ENCODE results near the gene SEPHS2.

DNA sequence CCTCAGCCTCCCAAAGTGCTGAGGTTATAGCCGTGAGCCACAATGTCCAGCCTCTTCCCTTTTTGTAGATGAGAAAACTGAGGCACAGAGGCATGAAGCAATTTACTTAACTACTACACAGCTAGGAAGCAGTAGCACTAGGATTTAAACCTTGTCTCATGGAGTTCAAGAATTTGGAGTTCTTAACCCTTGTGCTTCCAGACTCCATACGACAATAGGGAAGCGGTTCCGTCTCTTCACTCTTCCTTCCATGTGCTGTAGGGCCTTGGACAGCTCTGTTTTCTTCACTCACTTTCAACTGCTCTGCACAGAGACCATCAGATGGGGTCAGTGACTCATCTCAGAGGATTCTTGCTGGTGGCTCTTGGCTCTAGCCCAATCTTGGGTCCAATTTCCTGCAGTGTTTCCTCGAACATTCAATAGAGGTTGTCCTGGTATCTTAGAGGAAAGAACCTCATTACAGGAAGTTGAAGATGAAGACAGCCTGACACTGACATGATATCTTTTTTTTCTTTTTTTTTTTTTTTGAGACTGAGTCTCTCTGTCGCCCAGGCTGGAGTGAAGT is 46.2 kb upstream of the SEPHS2 start:
- TF ChIP-seq, protein P1, sequence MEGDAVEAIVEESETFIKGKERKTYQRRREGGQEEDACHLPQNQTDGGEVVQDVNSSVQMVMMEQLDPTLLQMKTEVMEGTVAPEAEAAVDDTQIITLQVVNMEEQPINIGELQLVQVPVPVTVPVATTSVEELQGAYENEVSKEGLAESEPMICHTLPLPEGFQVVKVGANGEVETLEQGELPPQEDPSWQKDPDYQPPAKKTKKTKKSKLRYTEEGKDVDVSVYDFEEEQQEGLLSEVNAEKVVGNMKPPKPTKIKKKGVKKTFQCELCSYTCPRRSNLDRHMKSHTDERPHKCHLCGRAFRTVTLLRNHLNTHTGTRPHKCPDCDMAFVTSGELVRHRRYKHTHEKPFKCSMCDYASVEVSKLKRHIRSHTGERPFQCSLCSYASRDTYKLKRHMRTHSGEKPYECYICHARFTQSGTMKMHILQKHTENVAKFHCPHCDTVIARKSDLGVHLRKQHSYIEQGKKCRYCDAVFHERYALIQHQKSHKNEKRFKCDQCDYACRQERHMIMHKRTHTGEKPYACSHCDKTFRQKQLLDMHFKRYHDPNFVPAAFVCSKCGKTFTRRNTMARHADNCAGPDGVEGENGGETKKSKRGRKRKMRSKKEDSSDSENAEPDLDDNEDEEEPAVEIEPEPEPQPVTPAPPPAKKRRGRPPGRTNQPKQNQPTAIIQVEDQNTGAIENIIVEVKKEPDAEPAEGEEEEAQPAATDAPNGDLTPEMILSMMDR (IDR thresholded peaks at IDR 0.05): no peak
- no peak for TF ChIP-seq POLR2A (IDR thresholded peaks at IDR 0.05)
